K562 (cell line): ENCODE measurements around the gene PON1.

Experiments used
- CTCF ChIP-seq, 3 experiments: IDR thresholded peaks in 2 of 3; conservative IDR thresholded peaks in 1 of 3; 2 replicates each; pipeline ENCODE4 v1.5.1; 2011 to 2012; ENCODE audit warnings: low read length in 3 of 3, mild to moderate bottlenecking in 3 of 3, control low read depth in 2 of 3, improper control_type of control experiment in 1 of 3, inconsistent platforms in 1 of 3, low read depth in 1 of 3, mixed read lengths in 1 of 3, moderate library complexity in 1 of 3; ENCODE audit not compliant: insufficient read depth in 2 of 3
- GATAD2B ChIP-seq: fragments of 450-650 bp; IDR thresholded peaks from 2 replicates; pipeline ENCODE4 v1.6.1; 2017; ENCODE audit warnings: mild to moderate bottlenecking, borderline replicate concordance
- HDAC6 ChIP-seq: IDR thresholded peaks from 2 replicates; pipeline ENCODE4 v1.6.1; 2012; ENCODE audit warnings: low read depth, mild to moderate bottlenecking, control low read depth, inconsistent platforms, low read length, moderate library complexity
- POLR2AphosphoS5 ChIP-seq: IDR thresholded peaks from 2 replicates; pipeline ENCODE4 v1.6.1; 2011; ENCODE audit warnings: mild to moderate bottlenecking, low read depth, low read length, moderate library complexity; ENCODE audit not compliant: control insufficient read depth, insufficient read depth
- RAD21 ChIP-seq, 2 experiments: fragments of 250-450 bp in 1 of 2; fragments of 450-650 bp in 1 of 2; sonication (Bioruptor Pico) in 1 of 2; formaldehyde crosslinking in 1 of 2; IDR thresholded peaks in 1 of 2; conservative IDR thresholded peaks in 1 of 2; 2 replicates each; pipeline versions ENCODE4 v1.4.0 to v1.8.0; 2020 to 2022; ENCODE audit warnings: mild to moderate bottlenecking in 2 of 2, moderate library complexity in 1 of 2
- SIN3A ChIP-seq, 2 experiments: fragments of 150-350 bp in 1 of 2; IDR thresholded peaks; 2 replicates each; pipeline ENCODE4 v1.6.1; 2011 to 2016; ENCODE audit warnings: borderline replicate concordance in 2 of 2, low read depth in 2 of 2, low read length in 2 of 2, mild to moderate bottlenecking in 2 of 2, moderate library complexity in 2 of 2; ENCODE audit not compliant: control insufficient read depth in 1 of 2
- TGIF2 ChIP-seq: sonication (generic); formaldehyde crosslinking; IDR thresholded peaks from 2 replicates; pipeline ENCODE4 v1.8.1; 2022; ENCODE audit warnings: mild to moderate bottlenecking, missing genetic modification reagents, moderate library complexity
- TF ChIP-seq, protein P1 (sequence below): sonication (generic); formaldehyde crosslinking; IDR thresholded peaks from 2 replicates; pipeline ENCODE4 v1.5.0; 2020; ENCODE audit warnings: missing genetic modification reagents

DNA sequence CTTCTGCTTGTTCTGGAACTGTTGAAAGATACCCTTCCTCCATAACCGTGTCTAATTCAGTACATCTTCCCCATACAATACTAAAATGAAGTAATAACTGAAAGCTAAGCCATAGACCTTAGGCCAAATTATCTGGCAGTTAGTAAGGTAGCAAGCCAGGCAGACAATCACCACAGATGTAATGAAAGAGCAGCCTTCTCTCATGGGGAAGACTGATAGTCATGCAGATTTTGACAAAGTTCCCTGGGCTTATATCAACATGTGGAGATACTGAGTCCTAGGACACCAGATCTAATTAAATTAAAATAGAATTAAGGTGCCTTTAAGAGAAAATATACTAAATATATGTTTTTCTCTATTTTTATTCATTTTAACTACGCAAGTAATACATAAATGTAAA is 61.5 kb downstream of the PON1 start:
- TF ChIP-seq CTCF (IDR thresholded peaks at IDR 0.05 in 2 of 3, conservative IDR thresholded peaks at IDR 0.05 in 1 of 3; ENCODE audit: insufficient read depth in 2 of 3, low read depth in 1 of 3, low read length in 3 of 3) (no peak), GATAD2B (no peak), POLR2AphosphoS5 (no peak), RAD21 (CRISPR knock-in tag; conservative IDR thresholded peaks at IDR 0.05 in 1 of 2, IDR thresholded peaks at IDR 0.05 in 1 of 2) (no peak), TGIF2 (CRISPR knock-in tag) (no peak), HDAC6 (no peak), SIN3A (IDR thresholded peaks at IDR 0.05; ENCODE audit: borderline replicate concordance in 2 of 2, control insufficient read depth in 1 of 2, low read depth in 2 of 2, low read length in 2 of 2) (no peak)
- TF ChIP-seq, protein P1, sequence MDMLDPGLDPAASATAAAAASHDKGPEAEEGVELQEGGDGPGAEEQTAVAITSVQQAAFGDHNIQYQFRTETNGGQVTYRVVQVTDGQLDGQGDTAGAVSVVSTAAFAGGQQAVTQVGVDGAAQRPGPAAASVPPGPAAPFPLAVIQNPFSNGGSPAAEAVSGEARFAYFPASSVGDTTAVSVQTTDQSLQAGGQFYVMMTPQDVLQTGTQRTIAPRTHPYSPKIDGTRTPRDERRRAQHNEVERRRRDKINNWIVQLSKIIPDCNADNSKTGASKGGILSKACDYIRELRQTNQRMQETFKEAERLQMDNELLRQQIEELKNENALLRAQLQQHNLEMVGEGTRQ (CRISPR knock-in tag) = no peak
